ENCODE results near the gene CFAP52. TPM values are rescaled to one million over a fixed set of nuclear protein-coding genes. Genes with fewer than 3 reads are reported as not detected.

Gene CFAP52
- total and polyA plus RNA-seq, 2 experiments from 2014 or later: not detected

- no peaks in the 10 kb centered on the region for H3F3A ChIP-seq (replicated peaks; ENCODE audit: low read depth)
- no peaks in the 10 kb centered on the region for H3K27me3 ChIP-seq (ENCODE audit: insufficient read depth)
- Mint-ChIP-seq H3K36me3 (ENCODE audit: low read depth) (no peaks in the 10 kb centered on the region), H3K27ac (no peak overlapping the region), H3K27me3 (ENCODE audit: insufficient read depth, low read depth, poor library complexity) (no peaks in the 10 kb centered on the region), H3K4me1 (no peaks in the 10 kb centered on the region), H3K9me3 (no peaks in the 10 kb centered on the region; the same call in 2 of the 3 replicates), H3K4me3 (no peak overlapping the region)
- no peaks in the 10 kb centered on the region; the same call in 1 of the 2 replicates for H3K36me3 ChIP-seq (ENCODE audit: insufficient read depth)
- no peak overlapping the region for H2AFZ ChIP-seq
- no peaks in the 10 kb centered on the region for H4K20me1 ChIP-seq (replicated peaks; ENCODE audit: insufficient read depth)
- ATAC-seq (no peak), DNase-seq (ENCODE audit: low spot score) (no peak)
- no peak overlapping the region for H3K4me3 ChIP-seq
- peaks cover 4% of the 10 kb centered on the region; the same call in 1 of the 2 replicates for H3K4me1 ChIP-seq (ENCODE audit: insufficient read depth)
- H3K27ac ChIP-seq (ENCODE audit: low read depth): no peak overlapping the region
- no peak overlapping the region for H3K4me2 ChIP-seq
- no peaks in the 10 kb centered on the region for H3K9me2 ChIP-seq (ENCODE audit: insufficient read depth)
- no peaks in the 10 kb centered on the region for H3K79me2 ChIP-seq (replicated peaks; ENCODE audit: insufficient read depth)
- TF ChIP-seq NANOG (IDR thresholded peaks at IDR 0.05; ENCODE audit: borderline replicate concordance) (no peak), ETS1 (IDR thresholded peaks at IDR 0.05) (no peak), STAT1 (IDR thresholded peaks at IDR 0.05; ENCODE audit: unreplicated experiment) (no peak), EZH2 (IDR thresholded peaks at IDR 0.05; ENCODE audit: low read depth, unreplicated experiment) (no peak), ZNF462 (CRISPR knock-in tag; IDR thresholded peaks at IDR 0.05) (no peak), JUNB (IDR thresholded peaks at IDR 0.05; ENCODE audit: unreplicated experiment) (no peak), ZNF331 (CRISPR knock-in tag; IDR thresholded peaks at IDR 0.05; ENCODE audit: low read depth) (no peak), EZH2phosphoT487 (IDR thresholded peaks at IDR 0.05; ENCODE audit: unreplicated experiment) (no peak), ZNF114 (CRISPR knock-in tag; IDR thresholded peaks at IDR 0.05) (no peak), CTCF (conservative IDR thresholded peaks at IDR 0.05; ENCODE audit: low read depth in 2 of 2) (no peak), REST (IDR thresholded peaks at IDR 0.05; ENCODE audit: unreplicated experiment) (no peak), POLR2AphosphoS5 (IDR thresholded peaks at IDR 0.05; ENCODE audit: low read depth) (no peak)
These were observed 35.1 kb downstream of the CFAP52 start for GRCh38 chr17:9611557-9611956.
